Mucosa of stomach (tissue), 1 donor: Measurements from ENCODE around the gene ITFG2.

Experiments used
- H3K27me3 ChIP-seq: one replicate; pipeline ENCODE4 v1.7.0; 2013; ENCODE audit warnings: mild to moderate bottlenecking, low read length; ENCODE audit not compliant: control insufficient read depth, insufficient read depth
- H3K36me3 ChIP-seq: one replicate; pipeline ENCODE4 v1.7.0; 2013; ENCODE audit warnings: low read length; ENCODE audit not compliant: control insufficient read depth, insufficient read depth
- H3K4me1 ChIP-seq: one replicate; pipeline ENCODE4 v1.7.0; 2013; ENCODE audit warnings: mild to moderate bottlenecking, low read length; ENCODE audit not compliant: control insufficient read depth, insufficient read depth
- H3K4me3 ChIP-seq: one replicate; pipeline ENCODE4 v1.7.0; 2013; ENCODE audit warnings: low read length
- H3K9ac ChIP-seq: one replicate; pipeline ENCODE4 v1.7.0; 2013; ENCODE audit warnings: mild to moderate bottlenecking, low read length, moderate library complexity
- H3K9me3 ChIP-seq: one replicate; pipeline ENCODE4 v1.7.0; 2013; ENCODE audit warnings: mild to moderate bottlenecking, low read length, moderate library complexity; ENCODE audit not compliant: control insufficient read depth
- donor health status: Pancreatic carcinoma.

Gene ITFG2

GRCh38 chr12:2824541-2824940 lies 12.1 kb downstream of the ITFG2 start:
- no peaks in the 10 kb centered on the region for H3K27me3 ChIP-seq
- H3K4me1 ChIP-seq: no peaks in the 10 kb centered on the region
- H3K9me3 ChIP-seq: no peaks in the 10 kb centered on the region
- H3K36me3 ChIP-seq: peaks cover 5% of the 10 kb centered on the region
- H3K9ac ChIP-seq: no peak overlapping the region
- H3K4me3 ChIP-seq: no peak overlapping the region

- Histone ChIP-seq H3K9ac (no peak overlapping the region), H3K27me3 (no peaks in the 10 kb centered on the region), H3K9me3 (no peaks in the 10 kb centered on the region), H3K4me3 (no peak overlapping the region), H3K4me1 (no peaks in the 10 kb centered on the region), H3K36me3 (peaks cover 5% of the 10 kb centered on the region)
Observed at GRCh38 chr12:2825132-2825531, 12.7 kb downstream of the ITFG2 start.

GRCh38 chr12:2826036-2826435 lies 13.6 kb downstream of the ITFG2 start:
- Histone ChIP-seq H3K4me3 (no peak overlapping the region), H3K36me3 (peaks cover 5% of the 10 kb centered on the region), H3K4me1 (no peaks in the 10 kb centered on the region), H3K9ac (no peak overlapping the region), H3K9me3 (no peaks in the 10 kb centered on the region), H3K27me3 (no peaks in the 10 kb centered on the region)

- Histone ChIP-seq H3K9me3 (no peaks in the 10 kb centered on the region), H3K36me3 (peaks cover 5% of the 10 kb centered on the region)
Observed at GRCh38 chr12:2826721-2827515, 14.4 kb downstream of the ITFG2 start.

GRCh38 chr12:2829275-2829674 lies 16.8 kb downstream of the ITFG2 start:
- H3K9ac ChIP-seq: no peak overlapping the region
- no peaks in the 10 kb centered on the region for H3K9me3 ChIP-seq
- H3K4me3 ChIP-seq: no peak overlapping the region
- H3K27me3 ChIP-seq: peaks cover under 1% of the 10 kb centered on the region
- H3K4me1 ChIP-seq: no peaks in the 10 kb centered on the region
- peaks cover 5% of the 10 kb centered on the region for H3K36me3 ChIP-seq

More at GRCh38 chr12:2826721-2827515, 14.4 kb downstream of the ITFG2 start:
- Histone ChIP-seq H3K27me3 (no peaks in the 10 kb centered on the region), H3K4me3 (no peak overlapping the region), H3K4me1 (no peaks in the 10 kb centered on the region), H3K9ac (no peak overlapping the region)

GRCh38 chr12:2832550-2833127 lies 20.2 kb downstream of the ITFG2 start:
- H3K4me1 ChIP-seq: peaks cover 6% of the 10 kb centered on the region
- peaks cover 7% of the 10 kb centered on the region for H3K27me3 ChIP-seq
- no peaks in the 10 kb centered on the region for H3K36me3 ChIP-seq
- H3K9me3 ChIP-seq: no peaks in the 10 kb centered on the region
- H3K9ac ChIP-seq: no peak overlapping the region
- H3K4me3 ChIP-seq: no peak overlapping the region

- H3K4me3 ChIP-seq: no peak overlapping the region
- peaks cover 7% of the 10 kb centered on the region for H3K27me3 ChIP-seq
- no peak overlapping the region for H3K9ac ChIP-seq
- peaks cover 6% of the 10 kb centered on the region for H3K4me1 ChIP-seq
- no peaks in the 10 kb centered on the region for H3K9me3 ChIP-seq
- H3K36me3 ChIP-seq: no peaks in the 10 kb centered on the region
Observed at GRCh38 chr12:2833327-2833726, 20.9 kb downstream of the ITFG2 start.

- Histone ChIP-seq H3K27me3 (peaks cover 7% of the 10 kb centered on the region), H3K9ac (no peak overlapping the region), H3K4me1 (peaks cover 6% of the 10 kb centered on the region), H3K4me3 (no peak overlapping the region), H3K36me3 (no peaks in the 10 kb centered on the region), H3K9me3 (no peaks in the 10 kb centered on the region)
Observed at GRCh38 chr12:2833810-2834209, 21.3 kb downstream of the ITFG2 start.

- peaks cover 7% of the 10 kb centered on the region for H3K27me3 ChIP-seq
- peaks cover 6% of the 10 kb centered on the region for H3K4me1 ChIP-seq
- no peaks in the 10 kb centered on the region for H3K9me3 ChIP-seq
- no peaks in the 10 kb centered on the region for H3K36me3 ChIP-seq
- H3K9ac ChIP-seq: no peak within 1 kb of the TSS
- H3K4me3 ChIP-seq: no peak within 1 kb of the TSS
Observed at GRCh38 chr12:2834581-2835491, 22.4 kb downstream of the ITFG2 start, which contains the start of gene NRIP2. NRIP2 (minus strand) TSS chr12:2835035; CDS start chr12:2834983, 52 bp downstream.

GRCh38 chr12:2835691-2836403 lies 23.4 kb downstream of the ITFG2 start:
- H3K9me3 ChIP-seq: no peaks in the 10 kb centered on the region
- H3K4me3 ChIP-seq: no peak overlapping the region
- H3K27me3 ChIP-seq: peaks cover 7% of the 10 kb centered on the region
- no peaks in the 10 kb centered on the region for H3K36me3 ChIP-seq
- H3K4me1 ChIP-seq: peaks cover 6% of the 10 kb centered on the region
- no peak overlapping the region for H3K9ac ChIP-seq

GRCh38 chr12:2836574-2836973 lies 24.1 kb downstream of the ITFG2 start:
- peaks cover 6% of the 10 kb centered on the region for H3K4me1 ChIP-seq
- no peaks in the 10 kb centered on the region for H3K9me3 ChIP-seq
- H3K36me3 ChIP-seq: no peaks in the 10 kb centered on the region
- H3K27me3 ChIP-seq: peaks cover 7% of the 10 kb centered on the region
- H3K9ac ChIP-seq: no peak overlapping the region
- no peak overlapping the region for H3K4me3 ChIP-seq
